Activated T-cell treated with anti-CD3 and anti-CD28 coated beads, Interleukin-2, amount 50 U/mL, for 4 hours (primary cell): ENCODE measurements around the gene DAP. TPM values are rescaled to one million over a fixed set of nuclear protein-coding genes. Genes with fewer than 3 reads are reported as not detected.
"Not testable (repeated sequence)": the region's sequence is repeated elsewhere in the genome, so short reads cannot be mapped to it uniquely, and the experiment has no call there.

ENCODE experiments used
- ATAC-seq, 2 donors: fragments of 200-7000 bp; cut with Tn5 transposase; one replicate each; pipeline ENCODE4 v1.10.0; 2021
- DNase-seq: peaks from one replicate; pipeline ENCODE4 v3.0.0-alpha.2; 2020
- H3K27me3 Mint-ChIP-seq: one replicate; pipeline ENCODE4 v1.8.0; 2021; ENCODE audit warnings: low read depth, mixed read lengths
- H3K36me3 Mint-ChIP-seq: one replicate; pipeline ENCODE4 v1.8.0; 2022; ENCODE audit warnings: mixed read lengths; ENCODE audit not compliant: insufficient read depth
- H3K4me1 Mint-ChIP-seq: one replicate; pipeline ENCODE4 v1.8.0; 2021; ENCODE audit warnings: low read depth, mixed read lengths
- H3K4me3 Mint-ChIP-seq: one replicate; pipeline ENCODE4 v1.8.0; 2021; ENCODE audit warnings: mild to moderate bottlenecking, moderate library complexity, mixed read lengths
- H3K9me3 Mint-ChIP-seq: one replicate; pipeline ENCODE4 v1.8.0; 2021; ENCODE audit warnings: mixed read lengths
- total RNA-seq, 3 donors: library from RNA; stranded (reverse); gene quantifications; one replicate each; pipeline ENCODE4 v1.2.1, GENCODE V29; 2021

DAP gene
- total RNA-seq, 3 donors from 2014 or later: 40.2 to 46.1 (median 42.7) TPM

- Mint-ChIP-seq H3K27me3 (no peaks in the 10 kb centered on the region), H3K9me3 (no peaks in the 10 kb centered on the region), H3K4me3 (no peak overlapping the region), H3K4me1 (peaks cover 3% of the 10 kb centered on the region), H3K36me3 (peaks cover 1% of the 10 kb centered on the region)
- ATAC-seq (no peak), DNase-seq (no peak)
Observed at GRCh38 chr5:10649666-10650380, 111.2 kb downstream of the DAP start.

GRCh38 chr5:10648806-10649665 lies 112.0 kb downstream of the DAP start:
- DNase-seq: no peak
- Mint-ChIP-seq H3K36me3 (no peaks in the 10 kb centered on the region), H3K27me3 (no peaks in the 10 kb centered on the region)

GRCh38 chr5:10647640-10648039 lies 113.4 kb downstream of the DAP start:
- Mint-ChIP-seq H3K27me3 (no peaks in the 10 kb centered on the region), H3K4me1 (peaks cover 8% of the 10 kb centered on the region), H3K4me3 (no peak overlapping the region), H3K36me3 (no peaks in the 10 kb centered on the region), H3K9me3 (no peaks in the 10 kb centered on the region)
- ATAC-seq (no peak), DNase-seq (no peak)

More at GRCh38 chr5:10648806-10649665, 112.0 kb downstream of the DAP start:
- Mint-ChIP-seq H3K4me1 (peaks cover 8% of the 10 kb centered on the region), H3K9me3 (no peaks in the 10 kb centered on the region), H3K4me3 (no peak overlapping the region)
- no peak for ATAC-seq

- ATAC-seq (no peak), DNase-seq (no peak)
- no peak overlapping the region for H3K4me3 Mint-ChIP-seq
- H3K9me3 Mint-ChIP-seq: no peaks in the 10 kb centered on the region
- H3K27me3 Mint-ChIP-seq: no peaks in the 10 kb centered on the region
- no peaks in the 10 kb centered on the region for H3K36me3 Mint-ChIP-seq
- peaks cover 8% of the 10 kb centered on the region for H3K4me1 Mint-ChIP-seq
Observed at GRCh38 chr5:10645671-10646070, 115.4 kb downstream of the DAP start.

DNA sequence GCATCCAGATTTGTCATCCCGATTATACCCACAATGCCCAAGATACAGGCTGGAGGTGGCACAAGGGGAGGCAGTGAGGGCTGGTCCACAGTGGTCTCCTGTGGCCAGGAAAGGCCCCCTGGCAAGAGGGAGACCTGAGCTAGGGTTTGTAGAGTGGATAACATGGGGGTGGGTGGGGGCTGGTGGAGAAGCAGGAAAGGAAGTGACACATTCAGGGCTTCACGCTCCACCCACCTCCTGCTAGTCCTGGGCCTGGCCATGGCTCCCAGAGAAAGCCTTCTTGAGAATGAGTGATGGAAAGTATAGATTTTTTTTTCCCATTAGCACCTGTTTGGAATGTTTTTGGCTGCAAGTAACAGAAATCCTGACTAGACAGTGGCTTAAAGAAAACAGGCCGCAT lies 115.9 kb downstream of the DAP start:
- ATAC-seq: peak in 1 of 2 donors; percentile 14
- DNase-seq: no peak
- H3K27me3 Mint-ChIP-seq: no peaks in the 10 kb centered on the region
- H3K36me3 Mint-ChIP-seq: no peaks in the 10 kb centered on the region
- no peaks in the 10 kb centered on the region for H3K9me3 Mint-ChIP-seq
- H3K4me1 Mint-ChIP-seq: peaks cover 8% of the 10 kb centered on the region
- H3K4me3 Mint-ChIP-seq: no peak overlapping the region

- no peak for ATAC-seq
- Mint-ChIP-seq H3K4me3 (no peak overlapping the region), H3K36me3 (peaks cover 3% of the 10 kb centered on the region), H3K27me3 (no peaks in the 10 kb centered on the region), H3K4me1 (peaks cover 8% of the 10 kb centered on the region), H3K9me3 (no peaks in the 10 kb centered on the region)
- DNase-seq: no peak
Observed at GRCh38 chr5:10644192-10644591, 116.8 kb downstream of the DAP start.

GRCh38 chr5:10642367-10642766 lies 118.7 kb downstream of the DAP start:
- DNase-seq: no peak
- no peak for ATAC-seq
- H3K9me3 Mint-ChIP-seq: peaks cover 4% of the 10 kb centered on the region
- no peak overlapping the region for H3K4me3 Mint-ChIP-seq
- peaks cover 3% of the 10 kb centered on the region for H3K36me3 Mint-ChIP-seq
- no peaks in the 10 kb centered on the region for H3K27me3 Mint-ChIP-seq
- H3K4me1 Mint-ChIP-seq: peaks cover 8% of the 10 kb centered on the region

GRCh38 chr5:10639846-10640368 lies 121.1 kb downstream of the DAP start:
- DNase-seq (no peak), ATAC-seq (no peak)
- Mint-ChIP-seq H3K27me3 (no peaks in the 10 kb centered on the region), H3K36me3 (peaks cover 3% of the 10 kb centered on the region), H3K4me1 (peaks cover 27% of the 10 kb centered on the region), H3K9me3 (peaks cover 4% of the 10 kb centered on the region), H3K4me3 (no peak overlapping the region)

DNA sequence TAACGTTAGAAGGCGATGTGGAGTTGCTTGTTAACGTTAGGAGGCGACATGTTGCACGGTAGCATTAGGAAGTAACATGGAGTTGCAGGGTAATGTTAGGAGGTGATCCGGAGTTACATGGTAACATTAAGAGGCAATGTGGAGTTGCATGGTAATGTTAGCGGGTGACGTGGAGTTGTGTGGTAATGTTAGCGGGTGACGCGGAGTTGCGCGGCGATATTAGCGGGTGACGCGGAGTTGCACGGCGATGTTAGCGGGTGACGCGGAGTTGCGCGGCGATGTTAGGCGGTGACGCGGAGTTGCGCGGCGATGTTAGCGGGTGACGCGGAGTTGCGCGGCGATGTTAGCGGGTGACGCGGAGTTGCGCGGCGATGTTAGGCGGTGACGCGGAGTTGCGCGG lies 122.3 kb downstream of the DAP start:
- not testable (repeated sequence) for H3K36me3 Mint-ChIP-seq, H3K4me3 Mint-ChIP-seq, H3K27me3 Mint-ChIP-seq, H3K9me3 Mint-ChIP-seq, DNase-seq, ATAC-seq
- peaks cover 34% of the 10 kb centered on the region for H3K4me1 Mint-ChIP-seq

GRCh38 chr5:10637944-10638343 lies 123.1 kb downstream of the DAP start:
- DNase-seq (no peak), ATAC-seq (no peak)
- peaks cover 41% of the 10 kb centered on the region for H3K4me1 Mint-ChIP-seq
- H3K9me3 Mint-ChIP-seq: peaks cover 4% of the 10 kb centered on the region
- H3K36me3 Mint-ChIP-seq: peaks cover 3% of the 10 kb centered on the region
- H3K4me3 Mint-ChIP-seq: no peak overlapping the region
- no peaks in the 10 kb centered on the region for H3K27me3 Mint-ChIP-seq

DNA sequence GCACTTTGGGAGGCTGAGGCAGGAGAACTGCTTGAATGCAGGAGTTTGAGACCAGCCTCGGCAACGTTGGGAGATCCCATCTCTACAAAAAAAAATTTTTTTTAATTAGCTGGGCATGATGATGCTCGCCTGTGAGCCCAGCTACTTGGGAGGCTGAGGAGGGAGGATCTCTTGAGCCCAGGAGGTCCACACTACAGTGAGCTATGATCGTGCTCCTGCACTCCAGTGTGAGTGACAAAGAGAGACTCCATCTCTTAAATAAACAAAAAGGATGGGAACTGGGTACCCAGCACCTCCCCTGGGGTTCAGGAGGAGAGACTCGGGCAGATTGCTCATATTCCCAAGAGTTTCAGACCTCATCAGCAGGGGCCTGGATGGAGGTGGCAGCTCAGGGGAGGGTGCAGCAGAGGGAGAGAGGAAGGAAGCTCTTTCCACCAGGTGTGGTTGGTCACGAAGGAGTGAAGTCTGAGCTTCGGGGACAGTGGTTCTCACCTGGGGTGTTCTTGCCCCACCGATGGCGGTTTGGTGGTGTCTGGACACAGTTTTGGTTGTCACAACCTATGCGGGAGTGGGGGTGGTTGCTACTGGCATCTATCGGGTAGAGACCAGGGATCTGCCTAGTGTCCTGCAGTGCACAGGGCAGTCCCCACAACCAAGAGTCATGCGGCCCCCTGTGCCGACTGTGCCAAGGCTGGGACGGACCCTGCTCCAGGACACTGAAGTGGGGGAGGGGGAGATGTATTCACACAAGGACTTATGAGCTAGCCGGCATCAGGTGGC lies 124.5 kb downstream of the DAP start:
- ATAC-seq (no peak), DNase-seq (no peak)
- H3K4me3 Mint-ChIP-seq: no peak overlapping the region
- H3K9me3 Mint-ChIP-seq: peaks cover 4% of the 10 kb centered on the region
- peaks cover 3% of the 10 kb centered on the region for H3K36me3 Mint-ChIP-seq
- H3K27me3 Mint-ChIP-seq: no peaks in the 10 kb centered on the region
- peaks cover 53% of the 10 kb centered on the region for H3K4me1 Mint-ChIP-seq

GRCh38 chr5:10635867-10636350 lies 125.1 kb downstream of the DAP start:
- DNase-seq (no peak), ATAC-seq (peak in 1 of 2 donors; percentile 2)
- Mint-ChIP-seq H3K4me3 (peak overlapping the region; percentile 69), H3K36me3 (peaks cover 3% of the 10 kb centered on the region), H3K27me3 (no peaks in the 10 kb centered on the region), H3K9me3 (peaks cover 4% of the 10 kb centered on the region), H3K4me1 (peaks cover 60% of the 10 kb centered on the region)

DNA sequence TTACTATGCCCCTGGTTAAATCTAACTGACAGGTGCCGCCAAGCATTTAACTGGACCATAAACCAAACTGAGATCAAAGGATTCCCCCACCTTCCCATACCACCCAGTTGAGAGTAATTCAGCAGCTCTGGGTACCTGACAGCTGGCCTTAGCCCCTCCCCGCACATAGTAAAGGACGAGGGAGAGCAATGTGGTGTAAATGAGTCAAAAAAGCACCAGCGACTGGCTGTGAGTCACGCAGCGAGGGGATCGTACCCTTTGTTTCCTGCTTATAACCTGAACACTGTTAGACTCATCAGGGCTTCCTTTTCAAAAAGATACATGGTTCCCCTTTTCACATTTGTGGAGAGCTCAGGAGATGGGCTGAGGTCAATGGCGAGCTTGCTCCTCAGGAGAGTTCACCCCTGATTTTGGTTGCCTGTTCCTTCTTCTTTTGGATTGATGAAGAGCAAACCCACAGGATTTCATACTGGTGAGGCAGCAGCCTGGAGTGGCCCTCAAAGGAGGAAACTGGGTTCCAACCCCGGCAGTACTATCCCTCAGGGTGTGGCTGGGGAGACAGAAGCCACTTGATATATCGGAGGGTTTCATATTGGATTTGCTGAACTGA lies 125.7 kb downstream of the DAP start:
- Mint-ChIP-seq H3K27me3 (no peaks in the 10 kb centered on the region), H3K9me3 (peaks cover 4% of the 10 kb centered on the region), H3K4me3 (peak overlapping the region; percentile 69), H3K36me3 (peaks cover 3% of the 10 kb centered on the region), H3K4me1 (peaks cover 62% of the 10 kb centered on the region)
- DNase-seq (peak; percentile 38), ATAC-seq (peak; percentile 95 to 96)
